Neural cell (in vitro differentiated cells): ENCODE measurements around the gene PROX1. TPM values are rescaled to one million over a fixed set of nuclear protein-coding genes. Genes with fewer than 3 reads are reported as not detected.

Experiments used
- H2AFZ ChIP-seq: fragments of 200-600, 300-800 bp; sonication (generic), shearing (Covaris generic); 2 replicates; pipeline ENCODE4 v1.6.0; 2014; ENCODE audit warnings: low read depth, mild to moderate bottlenecking, antibody characterized with exemption, low read length, moderate library complexity
- H3F3A ChIP-seq: fragments of 200-600 bp; shearing (Covaris generic); 2 replicates; pipeline ENCODE4 v1.6.1; 2016; ENCODE audit warnings: mild to moderate bottlenecking, moderate library complexity, mixed read lengths, antibody characterized with exemption, low read length; ENCODE audit not compliant: insufficient read depth, poor library complexity, severe bottlenecking
- H3K27ac ChIP-seq: fragments of 200-600, 300-800 bp; sonication (generic), shearing (Covaris generic); 2 replicates; pipeline ENCODE4 v1.5.1; 2014; ENCODE audit warnings: mild to moderate bottlenecking, low read length, moderate library complexity
- H3K27me3 ChIP-seq: fragments of 300-800, 200-600 bp; sonication (generic), shearing (Covaris generic); 2 replicates; pipeline ENCODE4 v1.6.0; 2014; ENCODE audit warnings: mild to moderate bottlenecking, low read depth, low read length, moderate library complexity; ENCODE audit not compliant: insufficient read depth
- H3K36me3 ChIP-seq: fragments of 300-800, 200-600 bp; sonication (generic), shearing (Covaris generic); 2 replicates; pipeline ENCODE4 v1.5.1; 2014; ENCODE audit warnings: mild to moderate bottlenecking, antibody characterized with exemption, low read length, moderate library complexity; ENCODE audit not compliant: insufficient read depth
- H3K4me2 ChIP-seq: fragments of 300-800, 200-600 bp; sonication (generic), shearing (Covaris generic); 2 replicates; pipeline ENCODE4 v1.6.0; 2014; ENCODE audit warnings: mild to moderate bottlenecking, low read length
- H3K4me3 ChIP-seq: fragments of 300-800, 200-600 bp; sonication (generic), shearing (Covaris generic); 2 replicates; pipeline ENCODE4 v1.5.1; 2014; ENCODE audit warnings: mild to moderate bottlenecking, low read length, moderate library complexity
- H3K79me2 ChIP-seq: fragments of 200-600 bp; shearing (Covaris generic); replicated peaks from 2 replicates; pipeline ENCODE4 v1.6.0; 2014; ENCODE audit warnings: mild to moderate bottlenecking, low read length, moderate library complexity; ENCODE audit not compliant: insufficient read depth
- H3K9ac ChIP-seq: fragments of 300-800, 200-600 bp; sonication (generic), shearing (Covaris generic); 2 replicates; pipeline ENCODE4 v1.6.1; 2016; ENCODE audit warnings: mild to moderate bottlenecking, low read length, mixed read lengths
- H3K9me2 ChIP-seq: fragments of 200-600 bp; shearing (Covaris generic); 2 replicates; pipeline ENCODE4 v1.6.1; 2016; ENCODE audit warnings: mild to moderate bottlenecking, low read length, mixed read lengths; ENCODE audit not compliant: insufficient read depth
- H3K9me3 ChIP-seq: fragments of 200-600, 300-800 bp; sonication (generic), shearing (Covaris generic); 2 replicates; pipeline ENCODE4 v1.6.1; 2016; ENCODE audit warnings: mild to moderate bottlenecking, mixed run types, low read length, moderate library complexity, mixed read lengths
- H4K20me1 ChIP-seq: fragments of 200-600 bp; shearing (Covaris generic); 2 replicates; pipeline ENCODE4 v1.6.1; 2016; ENCODE audit warnings: mild to moderate bottlenecking, mixed run types; ENCODE audit not compliant: insufficient read depth
- CTCF ChIP-seq: fragments of 450-650 bp; IDR thresholded peaks from 2 replicates; pipeline ENCODE4 v1.5.1; 2014; ENCODE audit warnings: antibody characterized with exemption, mild to moderate bottlenecking, moderate library complexity; ENCODE audit not compliant: poor library complexity, severe bottlenecking
- EP300 ChIP-seq: fragments of 450-650 bp; conservative IDR thresholded peaks from 2 replicates; pipeline ENCODE4 v1.6.1; 2014; ENCODE audit warnings: antibody characterized with exemption, mild to moderate bottlenecking, moderate library complexity; ENCODE audit not compliant: poor library complexity, severe bottlenecking
- EZH2 ChIP-seq: fragments of 200-600, 300-800 bp; shearing (Covaris generic), sonication (generic); IDR thresholded peaks from 2 replicates; pipeline ENCODE4 v1.6.1; 2014; ENCODE audit warnings: antibody characterized with exemption, low read length, borderline replicate concordance, mild to moderate bottlenecking; ENCODE audit not compliant: insufficient read depth, poor library complexity, severe bottlenecking
- MXI1 ChIP-seq: fragments of 450-650 bp; conservative IDR thresholded peaks from 2 replicates; pipeline ENCODE4 v1.6.1; 2014; ENCODE audit warnings: antibody characterized with exemption, mild to moderate bottlenecking; ENCODE audit not compliant: poor library complexity, severe bottlenecking
- POLR2AphosphoS5 ChIP-seq: IDR thresholded peaks from 2 replicates; pipeline ENCODE4 v1.6.1; 2012
- RAD21 ChIP-seq: fragments of 450-650 bp; conservative IDR thresholded peaks from 2 replicates; pipeline ENCODE4 v1.6.1; 2014; ENCODE audit warnings: antibody characterized with exemption, mild to moderate bottlenecking, moderate library complexity
- REST ChIP-seq: IDR thresholded peaks from 2 replicates; pipeline ENCODE4 v1.6.1; 2012; ENCODE audit warnings: borderline replicate concordance
- SMC3 ChIP-seq: fragments of 450-650 bp; conservative IDR thresholded peaks from 2 replicates; pipeline ENCODE4 v1.6.1; 2014; ENCODE audit warnings: antibody characterized with exemption, mild to moderate bottlenecking, moderate library complexity; ENCODE audit not compliant: poor library complexity
- TAF1 ChIP-seq: IDR thresholded peaks from 2 replicates; pipeline ENCODE4 v1.6.1; 2012; ENCODE audit warnings: low read depth
- polyA plus RNA-seq: library from polyadenylated mRNA; depleted of rRNA; stranded (reverse); fragments of >200 nt; gene quantifications from 2 replicates; pipeline ENCODE4 v1.2.3, GENCODE V29; 2014

The PROX1 gene
- polyA plus RNA-seq, 1 donor from 2014 or later: 1.0 TPM

- Histone ChIP-seq H3K4me2 (no peak overlapping the region), H3K9ac (no peak overlapping the region), H4K20me1 (no peaks in the 10 kb centered on the region), H3K9me3 (no peaks in the 10 kb centered on the region), H3K36me3 (no peaks in the 10 kb centered on the region), H2AFZ (no peak overlapping the region), H3K9me2 (no peaks in the 10 kb centered on the region), H3K79me2 (no peaks in the 10 kb centered on the region), H3K4me3 (no peak overlapping the region), H3F3A (no peaks in the 10 kb centered on the region), H3K27me3 (no peaks in the 10 kb centered on the region), H3K27ac (no peak overlapping the region)
- no peak for TF ChIP-seq MXI1
- TF ChIP-seq REST: no peak
- no peak for TF ChIP-seq POLR2AphosphoS5
- no peak for TF ChIP-seq SMC3
- TF ChIP-seq EP300: no peak
- TF ChIP-seq TAF1: no peak
- TF ChIP-seq CTCF: no peak
- no peak for TF ChIP-seq EZH2
- TF ChIP-seq RAD21: no peak
Observed at GRCh38 chr1:214078950-214079349, 91.2 kb downstream of the PROX1 start.

- Histone ChIP-seq H3K27ac (no peak overlapping the region), H3K9me2 (no peaks in the 10 kb centered on the region), H3K4me2 (no peak overlapping the region), H3K4me3 (no peak overlapping the region), H3K9ac (no peak overlapping the region), H3K9me3 (no peaks in the 10 kb centered on the region), H3K79me2 (no peaks in the 10 kb centered on the region), H3K27me3 (no peaks in the 10 kb centered on the region), H3K36me3 (no peaks in the 10 kb centered on the region), H4K20me1 (no peaks in the 10 kb centered on the region), H3F3A (no peaks in the 10 kb centered on the region), H2AFZ (no peak overlapping the region)
- TF ChIP-seq EZH2 (no peak), MXI1 (no peak), CTCF (no peak), SMC3 (no peak), REST (no peak), EP300 (no peak), POLR2AphosphoS5 (no peak)
Observed at GRCh38 chr1:214085325-214085724, 97.6 kb downstream of the PROX1 start.
